ENCODE measurements around the gene IL6R.

IL6R gene

GRCh38 chr1:154453574-154454352, 48.6 kb downstream of the IL6R start:
- no peak for DNase-seq

GRCh38 chr1:154454386-154455120, 49.4 kb downstream of the IL6R start:
- DNase-seq, result no peak

- no peak for DNase-seq
Measured at GRCh38 chr1:154456631-154457030, 51.5 kb downstream of the IL6R start.

- DNase-seq, result no peak
Measured at GRCh38 chr1:154459080-154459479, 53.9 kb downstream of the IL6R start.

GRCh38 chr1:154460695-154461260, 55.6 kb downstream of the IL6R start:
- DNase-seq, result no peak

- DNase-seq, result peak; percentile 74
Measured at GRCh38 chr1:154463512-154463990, 58.4 kb downstream of the IL6R start.

- no peak for DNase-seq
Measured at GRCh38 chr1:154465621-154466195, 60.6 kb downstream of the IL6R start.

GRCh38 chr1:154466206-154466605, 61.1 kb downstream of the IL6R start:
- no peak for DNase-seq

GRCh38 chr1:154466921-154467417, 61.8 kb downstream of the IL6R start:
- DNase-seq, result no peak

GRCh38 chr1:154467434-154468102, 62.4 kb downstream of the IL6R start:
- DNase-seq, result no peak

GRCh38 chr1:154468535-154469250, 63.5 kb downstream of the IL6R start:
- DNase-seq, result no peak

GRCh38 chr1:154469844-154470560, 64.9 kb downstream of the IL6R start:
- no peak for DNase-seq

- DNase-seq, result no peak
Measured at GRCh38 chr1:154471304-154471703, 66.2 kb downstream of the IL6R start.

GRCh38 chr1:154474802-154475201, 69.7 kb downstream of the IL6R start:
- DNase-seq, result no peak

GRCh38 chr1:154476791-154477190, 71.6 kb downstream of the IL6R start:
- no peak for DNase-seq

GRCh38 chr1:154478013-154478412, 72.9 kb downstream of the IL6R start:
- DNase-seq, result no peak

- no peak for DNase-seq
Measured at GRCh38 chr1:154478639-154479038, 73.5 kb downstream of the IL6R start.

GRCh38 chr1:154479764-154480421, 74.8 kb downstream of the IL6R start:
- DNase-seq, result peak; percentile 79

- no peak for DNase-seq
Measured at GRCh38 chr1:154481053-154481452, 75.9 kb downstream of the IL6R start.

- no peak for DNase-seq
Measured at GRCh38 chr1:154483941-154484803, 79.0 kb downstream of the IL6R start.

Measured in activated CD8-positive, alpha-beta memory T cell treated with anti-CD3 and anti-CD28 coated beads for 24 hours (primary cell).